HTR-8/SVneo (cell line): ENCODE measurements around the gene MYCT1.
"Not testable (repeated sequence)": the region's sequence is repeated elsewhere in the genome, so short reads cannot be mapped to it uniquely, and the experiment has no call there.

Experiments
- DNase-seq: peaks from one replicate; pipeline ENCODE4 v3.0.0; 2011; ENCODE audit warnings: low spot score, mixed read lengths; ENCODE audit not compliant: insufficient read length
- FAIRE-seq: peaks from 2 replicates; lab custom pipeline; 2011; peaks lifted over from hg19 to GRCh38; lab: Jason Lieb, UNC

The MYCT1 gene, protein sequence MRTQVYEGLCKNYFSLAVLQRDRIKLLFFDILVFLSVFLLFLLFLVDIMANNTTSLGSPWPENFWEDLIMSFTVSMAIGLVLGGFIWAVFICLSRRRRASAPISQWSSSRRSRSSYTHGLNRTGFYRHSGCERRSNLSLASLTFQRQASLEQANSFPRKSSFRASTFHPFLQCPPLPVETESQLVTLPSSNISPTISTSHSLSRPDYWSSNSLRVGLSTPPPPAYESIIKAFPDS

GRCh38 chr6:152697634-152698033, at the start of gene MYCT1:
Gene MYCT1 (plus strand): TSS chr6:152697897. CDS start chr6:152697903, 6 bp downstream.
- FAIRE-seq (no peak), DNase-seq (no peak)

GRCh38 chr6:152648105-152648504, 49.6 kb upstream of the MYCT1 start:
- FAIRE-seq, result no peak
- no peak for DNase-seq

DNA sequence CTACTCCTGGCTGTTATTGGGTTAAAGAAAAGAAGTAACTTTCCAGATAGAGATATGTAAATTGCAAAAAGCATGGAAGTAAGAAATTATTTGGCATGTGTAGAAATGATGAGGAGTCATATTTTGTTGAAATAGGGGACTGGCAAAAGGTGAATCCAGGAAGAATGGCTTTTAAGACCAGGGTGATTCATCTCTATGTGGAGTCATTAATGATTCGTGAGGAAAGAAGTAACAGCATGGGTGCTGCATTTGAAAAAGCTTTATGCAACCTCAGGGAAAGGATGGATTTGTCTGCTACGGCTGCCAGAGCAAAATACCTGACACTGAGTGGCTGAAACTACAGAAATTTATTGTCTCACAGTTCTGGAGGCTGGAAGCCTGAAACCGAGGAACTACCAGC, 45.7 kb upstream of the MYCT1 start:
- FAIRE-seq, result no peak

DNA sequence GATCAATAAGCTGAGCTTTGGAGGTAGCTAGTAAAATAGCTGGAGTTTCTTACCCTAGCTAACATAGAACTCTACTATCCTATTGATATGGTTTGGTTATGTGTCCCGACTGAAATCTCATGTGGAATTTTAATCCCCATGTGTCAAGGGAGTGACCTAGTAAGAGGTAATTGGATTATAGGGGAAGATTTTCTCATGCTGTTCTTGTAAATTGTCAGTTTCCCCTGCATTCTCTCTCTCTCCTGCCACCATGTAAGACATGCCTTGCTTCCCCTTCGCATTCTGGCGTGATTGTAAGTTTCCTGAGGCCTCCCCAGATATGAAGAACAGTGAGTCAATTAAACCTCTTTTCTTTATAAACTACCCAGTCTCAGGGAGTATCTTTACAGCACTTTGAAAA, 35.9 kb upstream of the MYCT1 start:
- DNase-seq (no peak), FAIRE-seq (no peak)

More for the DNA sequence above, 45.7 kb upstream of the MYCT1 start:
- DNase-seq, result no peak

DNA sequence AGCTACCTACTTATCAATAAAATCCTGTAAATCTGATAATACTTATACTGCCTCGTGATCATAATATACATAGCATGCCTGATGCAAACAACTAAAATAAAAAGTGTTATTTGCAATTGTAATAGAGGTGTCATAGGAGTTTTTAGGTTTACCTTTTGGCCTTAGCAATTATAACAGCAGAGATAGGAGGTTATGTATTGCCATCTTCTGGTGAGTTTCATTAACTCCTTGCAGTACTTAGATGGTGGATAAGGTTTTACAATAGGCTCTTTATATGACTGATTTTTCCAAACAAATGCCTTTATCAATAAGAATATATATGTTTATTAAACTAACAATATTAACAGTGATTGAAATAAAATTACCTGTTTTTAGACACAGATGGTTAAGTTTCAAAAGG, 27.8 kb upstream of the MYCT1 start:
- no peak for FAIRE-seq
- DNase-seq, result peak; percentile 9

- no peak for FAIRE-seq
Observed at GRCh38 chr6:152671171-152671570, 26.5 kb upstream of the MYCT1 start.

DNA sequence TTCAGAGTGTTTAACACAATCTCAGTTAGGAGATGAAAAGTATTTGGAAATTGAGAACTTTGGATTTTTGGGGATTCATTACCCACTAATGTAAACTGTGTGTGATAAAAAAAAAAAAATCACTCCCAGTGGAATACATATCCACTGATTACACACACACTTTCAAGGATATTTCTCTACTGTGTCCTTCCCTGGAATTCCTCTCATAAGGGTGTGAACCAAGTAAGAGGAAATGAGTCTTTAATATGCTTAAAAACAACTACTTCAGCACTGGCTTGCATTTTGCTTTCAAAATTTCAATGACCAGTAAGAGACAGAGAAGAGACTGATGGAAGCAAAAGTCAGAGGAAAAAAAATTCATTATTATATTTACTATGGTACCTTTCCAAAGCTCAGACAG, 24.5 kb upstream of the MYCT1 start:
- no peak for FAIRE-seq

More at GRCh38 chr6:152671171-152671570, 26.5 kb upstream of the MYCT1 start:
- no peak for DNase-seq

GRCh38 chr6:152680151-152680550, 17.5 kb upstream of the MYCT1 start:
- no peak for FAIRE-seq
- DNase-seq, result no peak

More for the DNA sequence above, 24.5 kb upstream of the MYCT1 start:
- DNase-seq, result no peak

DNA sequence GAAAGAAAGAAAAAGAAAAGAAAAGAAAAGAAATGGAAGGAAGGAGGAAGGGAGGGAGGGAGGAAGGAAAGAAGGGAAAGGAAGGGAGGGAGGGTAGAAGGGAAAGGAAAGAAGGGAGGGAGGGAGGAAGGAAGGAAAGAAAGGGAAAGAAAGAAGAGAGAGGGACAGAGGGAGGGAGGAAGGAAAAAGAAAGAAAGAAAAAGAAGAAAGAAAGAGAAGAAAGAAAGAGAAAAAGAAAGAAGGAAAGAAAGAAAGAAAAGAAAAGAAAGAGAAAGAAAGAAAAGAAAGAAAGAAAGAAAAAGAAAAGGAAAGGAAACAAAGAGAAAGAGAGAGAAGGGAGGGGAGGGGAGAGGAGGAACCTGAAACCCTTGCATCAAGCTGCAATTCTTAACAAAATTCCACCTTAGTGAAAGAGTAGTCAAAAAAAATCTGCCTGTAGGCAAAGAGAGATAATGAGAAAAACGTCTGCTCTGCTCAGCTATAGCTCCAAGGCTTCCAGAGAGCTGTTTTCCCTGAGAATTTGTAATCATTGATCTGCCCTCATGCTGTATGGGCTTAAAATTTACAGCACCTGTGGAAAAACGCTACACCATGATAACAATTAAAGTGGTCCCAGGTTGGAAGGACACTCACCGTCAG, 16.7 kb upstream of the MYCT1 start:
- DNase-seq (no peak), FAIRE-seq (no peak)

DNA sequence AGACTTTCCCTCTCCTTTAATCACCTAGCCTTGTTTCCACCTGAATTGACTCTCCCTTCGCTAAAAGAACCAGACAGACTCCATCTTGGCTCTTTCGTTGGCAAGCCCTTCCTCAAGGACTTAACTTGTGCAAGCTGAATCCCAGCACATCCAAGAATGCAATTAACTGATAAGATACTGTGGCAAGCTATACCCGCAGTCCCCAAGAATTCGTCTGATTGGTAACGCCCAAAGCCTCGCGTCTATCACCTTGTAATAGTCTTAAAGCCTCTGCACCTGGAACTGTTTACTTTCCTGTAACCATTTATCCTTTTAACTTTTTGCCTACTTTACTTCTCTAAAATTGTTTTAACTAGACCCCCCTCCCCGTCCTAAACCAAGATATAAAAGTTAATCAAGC, 15.6 kb upstream of the MYCT1 start:
- FAIRE-seq, result no peak
- no peak for DNase-seq

DNA sequence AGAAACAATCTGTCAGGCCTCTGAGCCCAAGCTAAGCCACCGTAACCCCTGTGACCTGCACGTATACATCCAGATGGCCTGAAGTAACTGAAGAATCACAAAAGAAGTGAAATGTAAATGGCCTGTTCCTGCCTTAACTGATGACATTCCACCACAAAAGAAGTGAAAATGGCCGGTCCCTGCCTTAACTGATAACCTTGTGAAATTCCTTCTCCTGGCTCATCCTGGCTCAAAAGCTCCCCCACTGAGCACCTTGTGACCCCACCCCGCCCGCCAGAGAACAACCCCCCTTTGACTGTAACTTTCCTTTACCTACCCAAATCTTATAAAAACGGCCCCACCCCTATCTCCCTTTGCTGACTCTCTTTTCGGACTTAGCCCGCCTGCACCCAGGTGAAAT, 14.8 kb upstream of the MYCT1 start:
- not testable (repeated sequence) for DNase-seq, FAIRE-seq

- DNase-seq (no peak), FAIRE-seq (no peak)
Observed at GRCh38 chr6:152685819-152686218, 11.9 kb upstream of the MYCT1 start.

DNA sequence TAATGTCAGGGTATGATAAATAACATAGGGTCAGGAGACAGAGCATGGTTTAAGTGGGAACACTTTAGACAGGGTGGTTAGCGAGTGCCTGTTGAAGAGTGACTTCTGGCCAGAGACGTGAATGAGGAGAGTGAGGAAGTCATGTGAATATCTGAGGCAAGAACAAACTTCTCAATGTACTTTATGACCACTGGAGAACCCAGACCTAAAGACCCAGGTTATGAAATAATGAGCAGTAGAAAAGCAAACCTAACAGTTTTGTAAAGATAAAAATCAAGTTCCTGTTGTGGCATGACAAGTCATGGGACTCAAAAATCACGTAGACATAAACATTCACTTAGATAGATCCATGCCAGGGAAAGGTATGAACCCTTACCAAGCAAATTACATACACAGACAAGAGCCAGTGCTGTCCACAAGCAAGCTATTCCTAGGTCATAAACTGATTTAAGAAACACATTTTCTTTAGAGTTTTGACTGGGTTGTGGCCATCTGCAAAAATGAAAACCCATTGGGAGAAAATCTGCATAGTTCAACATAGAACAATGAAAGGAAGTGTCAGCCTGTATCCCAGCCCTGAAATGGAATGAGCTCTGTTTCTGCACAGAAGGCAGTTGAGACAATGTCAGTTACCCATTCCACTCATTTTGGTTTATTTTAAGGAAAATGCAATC, 2.2 kb upstream of the MYCT1 start:
- no peak for DNase-seq
- FAIRE-seq, result no peak

DNA sequence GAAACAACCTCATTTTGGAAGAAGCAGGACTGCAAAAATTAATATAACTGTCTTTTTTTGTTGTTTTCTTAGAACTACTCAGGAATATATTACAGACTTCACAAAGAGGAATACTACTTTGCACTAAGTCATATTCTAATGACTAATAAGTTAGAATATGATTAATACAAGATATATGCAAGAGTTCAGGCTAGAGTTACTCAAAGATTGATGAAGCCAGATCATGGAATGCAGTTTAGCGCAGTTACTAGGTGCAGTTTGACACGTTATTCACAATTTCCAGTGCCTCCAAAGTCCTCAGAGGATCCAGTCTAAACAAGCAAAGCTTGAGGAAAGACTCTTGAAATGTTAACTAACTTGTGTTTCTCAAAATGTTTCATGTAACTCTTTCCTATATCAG, 1.2 kb upstream of the MYCT1 start:
- FAIRE-seq, result no peak

GRCh38 chr6:152698692-152699091, 995 bp downstream of the MYCT1 start:
- FAIRE-seq, result no peak
- DNase-seq, result no peak

More for the DNA sequence above, 1.2 kb upstream of the MYCT1 start:
- DNase-seq, result peak; percentile 9

DNA sequence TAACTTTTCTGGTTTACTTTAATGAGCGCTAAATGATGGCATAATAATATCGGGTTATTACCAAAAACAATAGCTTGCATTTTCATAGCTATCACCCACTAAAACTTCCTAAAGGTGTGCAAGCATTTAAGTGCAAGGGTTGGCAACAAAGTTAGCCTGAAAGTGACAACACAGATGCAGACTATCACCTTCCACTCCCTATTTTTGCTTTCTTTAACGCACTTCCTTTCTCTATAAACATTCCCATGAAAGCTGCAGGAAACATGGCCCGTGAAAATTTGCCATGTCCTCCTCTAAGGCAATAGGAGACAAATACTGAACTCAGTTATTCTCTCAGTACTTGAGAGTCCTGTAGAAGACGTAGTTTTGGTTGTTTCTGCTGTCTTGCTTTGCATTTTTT, 2.7 kb downstream of the MYCT1 start:
- DNase-seq, result no peak
- no peak for FAIRE-seq

- DNase-seq, result no peak
Observed at GRCh38 chr6:152701081-152701862, 3.6 kb downstream of the MYCT1 start.

GRCh38 chr6:152701863-152702401, 4.2 kb downstream of the MYCT1 start:
- FAIRE-seq, result no peak
- DNase-seq, result no peak

More at GRCh38 chr6:152701081-152701862, 3.6 kb downstream of the MYCT1 start:
- FAIRE-seq, result no peak

DNA sequence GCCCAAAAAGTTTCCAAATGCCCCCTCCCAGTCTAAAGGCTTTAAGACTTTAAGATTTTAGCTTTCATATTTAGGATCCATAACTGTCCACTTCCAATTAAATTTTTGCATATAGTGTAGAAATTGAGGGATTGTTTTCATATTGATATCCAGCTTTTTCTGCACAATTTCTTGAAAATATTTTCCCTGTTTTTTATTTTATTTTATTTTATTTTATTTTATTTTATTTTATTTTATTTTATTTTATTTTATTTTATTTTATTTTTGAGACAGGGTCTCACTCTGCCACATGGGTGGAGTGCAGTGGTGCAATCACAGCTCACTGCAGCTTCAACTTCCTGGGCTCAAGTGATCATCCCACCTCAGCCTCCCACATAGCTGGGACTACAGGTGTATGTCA, 6.1 kb downstream of the MYCT1 start:
- FAIRE-seq, result not testable (repeated sequence)

GRCh38 chr6:152705327-152705726, 7.6 kb downstream of the MYCT1 start:
- no peak for FAIRE-seq
- DNase-seq, result no peak

More for the DNA sequence above, 6.1 kb downstream of the MYCT1 start:
- not testable (repeated sequence) for DNase-seq
